Suppressor macrophage treated with lipopolysaccharide for 4 hours (primary cell): ENCODE results near the gene BICDL2.

Experiments
- DNase-seq: peaks from one replicate; pipeline ENCODE4 v3.0.0-alpha.2; 2020

The BICDL2 gene

GRCh38 chr16:2980227-2981176 lies 56.2 kb downstream of the BICDL2 start, which contains the start of gene PKMYT1:
TSS of gene PKMYT1 (minus strand) at chr16:2980446. CDS start at chr16:2979657, 789 bp downstream.
- peak; percentile 97 for DNase-seq

GRCh38 chr16:2979669-2980226 lies 57.0 kb downstream of the BICDL2 start:
- peak; percentile 41 for DNase-seq
